IMR-90 (cell line): ENCODE results near the gene LCA5. TPM values are rescaled to one million over a fixed set of nuclear protein-coding genes. Genes with fewer than 3 reads are reported as not detected.

Source experiments
- ATAC-seq: fragments of 200-7000 bp; cut with Tn5 transposase; 2 replicates; pipeline ENCODE4 v1.9.1; 2020; ENCODE audit warnings: low read depth, mild to moderate bottlenecking, moderate library complexity
- BruUV-seq: library from RNA; stranded (reverse); fragments of 400-500 nt; replicated peaks from 2 replicates; lab custom pipeline; 2021; lab: Mats Ljungman, UMichigan
- CTCF ChIA-PET: fragments of 300-600 bp; formaldehyde crosslinking; extraction: SDS; loops from one replicate; lab custom pipeline; 2021; ENCODE audit warnings: antibody characterized with exemption; lab: Yijun Ruan, JAX
- POLR2A ChIA-PET: fragments of 300-600 bp; sonication (Branson Sonifier 250); formaldehyde crosslinking; loops from one replicate; lab custom pipeline; 2022; ENCODE audit warnings: antibody characterized with exemption; ENCODE audit not compliant: unreplicated experiment; lab: Charles Lee
- DNase-seq: peaks from one replicate; pipeline ENCODE4 v3.0.0; 2013
- H2AFZ ChIP-seq: replicated peaks from 2 replicates; pipeline ENCODE3; 2013; ENCODE audit warnings: low read length, mild to moderate bottlenecking; ENCODE audit not compliant: poor library complexity
- H2AK5ac ChIP-seq: 2 replicates; pipeline ENCODE4 v1.6.1; 2013; ENCODE audit warnings: low read depth, low read length, inconsistent platforms
- H2AK9ac ChIP-seq: replicated peaks from 2 replicates; pipeline ENCODE3; 2013; ENCODE audit warnings: mild to moderate bottlenecking, low read depth, low read length, moderate library complexity; ENCODE audit not compliant: poor library complexity
- H2BK120ac ChIP-seq: 2 replicates; pipeline ENCODE4 v1.6.1; 2013; ENCODE audit warnings: low read depth, low read length, inconsistent platforms
- H2BK15ac ChIP-seq: 3 replicates; pipeline ENCODE4 v1.6.1; 2013; ENCODE audit warnings: low read depth, low read length, inconsistent platforms
- H2BK20ac ChIP-seq: 2 replicates; pipeline ENCODE4 v1.6.1; 2013; ENCODE audit warnings: low read depth, mild to moderate bottlenecking, inconsistent platforms, low read length, moderate library complexity
- H2BK5ac ChIP-seq: 2 replicates; pipeline ENCODE4 v1.6.1; 2013; ENCODE audit warnings: mild to moderate bottlenecking, low read depth, low read length, inconsistent platforms; ENCODE audit not compliant: poor library complexity, severe bottlenecking
- H3K14ac ChIP-seq: replicated peaks from 2 replicates; pipeline ENCODE4 v1.6.1; 2013; ENCODE audit warnings: low read depth, low read length, inconsistent platforms
- H3K18ac ChIP-seq: 2 replicates; pipeline ENCODE4 v1.6.1; 2013; ENCODE audit warnings: low read depth, low read length, control low read depth
- H3K23ac ChIP-seq: 2 replicates; pipeline ENCODE4 v1.6.1; 2013; ENCODE audit warnings: low read depth, low read length, inconsistent platforms
- H3K27ac ChIP-seq: 2 replicates; pipeline ENCODE4 v1.5.1; 2013; ENCODE audit warnings: mild to moderate bottlenecking, control low read depth, low read length; ENCODE audit not compliant: insufficient read depth
- H3K27me3 ChIP-seq: 2 replicates; pipeline ENCODE4 v1.6.1; 2013; ENCODE audit warnings: low read length; ENCODE audit not compliant: control insufficient read depth, insufficient read depth
- H3K36me3 ChIP-seq: 2 replicates; pipeline ENCODE4 v1.6.1; 2013; ENCODE audit warnings: low read length, mixed read lengths; ENCODE audit not compliant: control insufficient read depth, insufficient read depth
- H3K4ac ChIP-seq: 2 replicates; pipeline ENCODE4 v1.6.1; 2013; ENCODE audit warnings: low read depth, low read length, inconsistent platforms
- H3K4me1 ChIP-seq: 2 replicates; pipeline ENCODE4 v1.6.1; 2013; ENCODE audit warnings: low read length, mixed read lengths; ENCODE audit not compliant: control insufficient read depth, insufficient read depth
- H3K4me2 ChIP-seq: 2 replicates; pipeline ENCODE4 v1.6.1; 2013; ENCODE audit warnings: low read depth, mild to moderate bottlenecking, control low read depth, low read length, moderate library complexity
- H3K4me3 ChIP-seq: 2 replicates; pipeline ENCODE4 v1.5.1; 2013; ENCODE audit warnings: low read depth, mild to moderate bottlenecking, control low read depth, low read length, moderate library complexity; ENCODE audit not compliant: insufficient read depth
- H3K56ac ChIP-seq: 2 replicates; pipeline ENCODE4 v1.6.1; 2013; ENCODE audit warnings: low read length, inconsistent platforms; ENCODE audit not compliant: insufficient read depth; ENCODE audit errors: extremely low read depth
- H3K79me1 ChIP-seq, 2 experiments: 2 replicates each; pipeline ENCODE4 v1.6.1; 2013; ENCODE audit warnings: low read length in 2 of 2, inconsistent platforms in 1 of 2, low read depth in 1 of 2
- H3K9ac ChIP-seq: 2 replicates; pipeline ENCODE4 v1.6.1; 2013; ENCODE audit warnings: low read depth, low read length, control low read depth
- H3K9me1 ChIP-seq: 2 replicates; pipeline ENCODE4 v1.6.1; 2013; ENCODE audit warnings: low read length, inconsistent platforms; ENCODE audit not compliant: insufficient read depth
- H3K9me3 ChIP-seq: 2 replicates; pipeline ENCODE4 v1.6.1; 2013; ENCODE audit warnings: low read length; ENCODE audit not compliant: control insufficient read depth, insufficient read depth
- H4K20me1 ChIP-seq: 2 replicates; pipeline ENCODE4 v1.6.1; 2013; ENCODE audit warnings: low read length, inconsistent platforms; ENCODE audit not compliant: insufficient read depth
- H4K5ac ChIP-seq: 2 replicates; pipeline ENCODE4 v1.6.1; 2013; ENCODE audit warnings: mild to moderate bottlenecking, low read depth, low read length, control low read depth
- H4K8ac ChIP-seq, 2 experiments: 2 replicates each; pipeline ENCODE4 v1.6.1; 2013; ENCODE audit warnings: low read depth in 2 of 2, low read length in 2 of 2, control low read depth in 1 of 2, inconsistent platforms in 1 of 2
- H4K91ac ChIP-seq: 2 replicates; pipeline ENCODE4 v1.6.1; 2013; ENCODE audit warnings: low read depth, low read length, inconsistent platforms; ENCODE audit not compliant: insufficient read depth
- BHLHE40 ChIP-seq: fragments of 150-350 bp; IDR thresholded peaks from 2 replicates; pipeline ENCODE4 v1.6.1; 2016; ENCODE audit warnings: mild to moderate bottlenecking, low read depth, low read length
- CEBPB ChIP-seq: IDR thresholded peaks from 2 replicates; pipeline ENCODE4 v1.6.1; 2012; ENCODE audit warnings: low read depth, low read length, improper control_type of control experiment
- CHD1 ChIP-seq: IDR thresholded peaks from 2 replicates; pipeline ENCODE4 v1.6.1; 2012; ENCODE audit warnings: low read depth, low read length, improper control_type of control experiment
- CTCF ChIP-seq: conservative IDR thresholded peaks from 2 replicates; pipeline ENCODE4 v1.5.1; 2012; ENCODE audit warnings: mild to moderate bottlenecking, low read depth, low read length, improper control_type of control experiment
- ELK1 ChIP-seq: fragments of 150-350 bp; IDR thresholded peaks from 2 replicates; pipeline ENCODE4 v1.6.1; 2016; ENCODE audit warnings: low read depth, mild to moderate bottlenecking, low read length, moderate library complexity, borderline replicate concordance
- FOS ChIP-seq: fragments of 150-350 bp; IDR thresholded peaks from 2 replicates; pipeline ENCODE4 v1.6.1; 2016; ENCODE audit warnings: low read depth, low read length
- MAFK ChIP-seq: IDR thresholded peaks from 2 replicates; pipeline ENCODE4 v1.6.1; 2012; ENCODE audit warnings: low read depth, low read length, improper control_type of control experiment
- MAZ ChIP-seq: IDR thresholded peaks from 2 replicates; pipeline ENCODE4 v1.6.1; 2012; ENCODE audit warnings: low read depth, mild to moderate bottlenecking, low read length, improper control_type of control experiment, moderate library complexity, borderline replicate concordance
- MXI1 ChIP-seq: IDR thresholded peaks from 2 replicates; pipeline ENCODE4 v1.6.1; 2012; ENCODE audit warnings: low read depth, mild to moderate bottlenecking, low read length, moderate library complexity, borderline replicate concordance
- NFE2L2 ChIP-seq: fragments of 150-350 bp; IDR thresholded peaks from 2 replicates; pipeline ENCODE4 v1.6.1; 2016; ENCODE audit warnings: low read depth, mild to moderate bottlenecking, low read length
- POLR2A ChIP-seq: IDR thresholded peaks from 2 replicates; pipeline ENCODE4 v1.6.1; 2012; ENCODE audit warnings: mild to moderate bottlenecking, low read depth, low read length
- RAD21 ChIP-seq: IDR thresholded peaks from 2 replicates; pipeline ENCODE4 v1.6.1; 2012; ENCODE audit warnings: low read length, improper control_type of control experiment
- RCOR1 ChIP-seq: IDR thresholded peaks from 2 replicates; pipeline ENCODE4 v1.6.1; 2012; ENCODE audit warnings: mild to moderate bottlenecking, low read length, improper control_type of control experiment; ENCODE audit not compliant: insufficient replicate concordance
- RFX5 ChIP-seq: IDR thresholded peaks from 2 replicates; pipeline ENCODE4 v1.8.0; 2012; ENCODE audit warnings: low read depth, mild to moderate bottlenecking, low read length, moderate library complexity
- SMC3 ChIP-seq: fragments of 150-350 bp; IDR thresholded peaks from 2 replicates; pipeline ENCODE4 v1.6.1; 2016; ENCODE audit warnings: low read depth, mild to moderate bottlenecking, antibody characterized with exemption, low read length, moderate library complexity
- USF2 ChIP-seq: fragments of 150-350 bp; IDR thresholded peaks from 2 replicates; pipeline ENCODE4 v1.6.1; 2017; ENCODE audit warnings: mild to moderate bottlenecking, antibody characterized with exemption, low read length, low read depth
- dilution Hi-C: fragments of 300-500 bp; cut with HindIII; formaldehyde crosslinking; loops from one replicate; pipeline ENCODE4 v1.14.3; 2018; ENCODE audit warnings: low sequenced_read_pairs; ENCODE audit not compliant: unreplicated experiment
- in situ Hi-C: fragments of 300-500 bp; cut with MboI; formaldehyde crosslinking; loops from 3 replicates; pipeline ENCODE4 v1.14.3; 2019; ENCODE audit warnings: low sequenced_read_pairs, inconsistent platforms, mixed read lengths
- intact Hi-C: fragments of 100-400 bp; cut with micrococcal nuclease; formaldehyde crosslinking; loops from 2 replicates; pipeline ENCODE4 v1.10.0; 2022
- polyA plus RNA-seq, 3 experiments: library from polyadenylated mRNA; depleted of rRNA; stranded (reverse); fragments of >200 nt; gene quantifications; 2 replicates each; pipeline ENCODE4 v1.2.3, GENCODE V29; 2012; ENCODE audit warnings: low replicate concordance in 1 of 3
- total RNA-seq: library from RNA; depleted of rRNA; stranded (reverse); fragments of >200 nt; gene quantifications from 2 replicates; pipeline ENCODE4 v1.2.3, GENCODE V29; 2012

The LCA5 gene
- total and polyA plus RNA-seq, 2 of the 4 experiments (the other 2 are of a cell fraction): 1.2 to 2.0 TPM

- no peak for ATAC-seq
- H2BK120ac ChIP-seq: no peak overlapping the region
- no peak overlapping the region for H3K4me3 ChIP-seq
- H3K18ac ChIP-seq: no peak overlapping the region
- H3K4me2 ChIP-seq: no peak overlapping the region
- no peak overlapping the region for H3K9ac ChIP-seq
- no peak overlapping the region for H4K5ac ChIP-seq
- H3K56ac ChIP-seq: no peak overlapping the region
- intact Hi-C loops: no loop called here
- in situ Hi-C loops: no loop called here
- H3K27ac ChIP-seq: no peak overlapping the region
- CTCF ChIA-PET: no interaction called here
- H2BK5ac ChIP-seq: no peak overlapping the region
- H3K4me1 ChIP-seq: no peaks in the 10 kb centered on the region
- no peak overlapping the region for H4K91ac ChIP-seq
- H3K79me1 ChIP-seq: peaks cover 0 to 6% of the 10 kb centered on the region in 2 experiments; a peak in 1 of 4 replicates
- H3K9me3 ChIP-seq: no peaks in the 10 kb centered on the region
- dilution Hi-C loops: no loop called here
- H2AK5ac ChIP-seq: no peak overlapping the region
- no peak for DNase-seq
- H3K14ac ChIP-seq: no peak overlapping the region
- H2BK15ac ChIP-seq: no peak overlapping the region
- H3K9me1 ChIP-seq: no peaks in the 10 kb centered on the region
- no peak overlapping the region for H2AFZ ChIP-seq
- H3K27me3 ChIP-seq: no peaks in the 10 kb centered on the region
- H4K8ac ChIP-seq: no peak overlapping the region
- H3K23ac ChIP-seq: no peak overlapping the region
- TF ChIP-seq RFX5 (no peak), SMC3 (no peak), MAFK (no peak), CEBPB (no peak), NFE2L2 (no peak), CHD1 (no peak), FOS (no peak), RCOR1 (no peak), POLR2A (no peak), MAZ (no peak), BHLHE40 (no peak), RAD21 (no peak), MXI1 (no peak), USF2 (no peak), ELK1 (no peak), CTCF (no peak)
- no peak overlapping the region for H2AK9ac ChIP-seq
- H4K20me1 ChIP-seq: no peaks in the 10 kb centered on the region
- no peaks in the 10 kb centered on the region for H3K36me3 ChIP-seq
- BruUV-seq: no TSS peak
- POLR2A ChIA-PET: no interaction called here
- no peak overlapping the region for H3K4ac ChIP-seq
- H2BK20ac ChIP-seq: no peak overlapping the region
Measured at GRCh38 chr6:79518842-79519241, 18.4 kb downstream of the LCA5 start.
